B cell (primary cell): Measurements from ENCODE around the gene CCDC170. TPM values are rescaled to one million over a fixed set of nuclear protein-coding genes. Genes with fewer than 3 reads are reported as not detected.

Source experiments
- ATAC-seq: fragments of 200-7000 bp; cut with Tn5 transposase; one replicate; pipeline ENCODE4 v1.10.0; 2021; ENCODE audit warnings: low read depth, mild to moderate bottlenecking, moderate number of reproducible peaks, moderate library complexity
- CTCF ChIA-PET: fragments of 350-600 bp; sonication (Branson Sonifier 250); formaldehyde crosslinking; loops from one replicate; lab custom pipeline; 2021; ENCODE audit warnings: antibody characterized with exemption, inconsistent platforms; lab: Charles Lee
- POLR2A ChIA-PET: fragments of 350-600 bp; sonication (Branson Sonifier 250); formaldehyde crosslinking; loops from one replicate; lab custom pipeline; 2021; ENCODE audit warnings: antibody characterized with exemption; lab: Charles Lee
- DNase-seq: peaks from one replicate; pipeline ENCODE4 v3.0.0; 2013
- H2AFZ ChIP-seq: 2 replicates; pipeline ENCODE4 v1.6.1; 2012; ENCODE audit warnings: mild to moderate bottlenecking, low read depth, low read length; ENCODE audit not compliant: insufficient read depth, poor library complexity, severe bottlenecking
- H3K27ac ChIP-seq, 2 donors: 1 replicate in 1 of 2; 2 replicates in 1 of 2; pipeline ENCODE4 v1.5.1; 2012 to 2013; ENCODE audit warnings: low read length in 2 of 2, mild to moderate bottlenecking in 2 of 2, moderate library complexity in 1 of 2
- H3K27me3 ChIP-seq, 4 experiments: fragments of 200-600 bp in 1 of 4; sonication (generic) in 1 of 4; replicated peaks in 1 of 4; 1 replicate in 2 of 4; 2 replicates in 2 of 4; pipeline versions ENCODE4 v1.6.1 to v1.7.0; 2013 to 2016; ENCODE audit warnings: low read length in 3 of 4, mild to moderate bottlenecking in 2 of 4, mixed read lengths in 1 of 4, moderate library complexity in 1 of 4; ENCODE audit not compliant: insufficient read depth in 4 of 4, control insufficient read depth in 3 of 4; ENCODE audit errors: control extremely low read depth in 1 of 4
- H3K36me3 ChIP-seq, 2 experiments: replicated peaks in 1 of 2; 1 replicate in 1 of 2; 2 replicates in 1 of 2; pipeline versions ENCODE4 v1.6.1 to v1.7.1; 2013; ENCODE audit warnings: low read length in 1 of 2; ENCODE audit not compliant: insufficient read depth in 2 of 2, control insufficient read depth in 1 of 2; ENCODE audit errors: control extremely low read depth in 1 of 2, extremely low read depth in 1 of 2
- H3K4me1 ChIP-seq, 2 donors: fragments of 200-600 bp in 1 of 2; sonication (generic) in 1 of 2; 1 replicate in 1 of 2; 2 replicates in 1 of 2; pipeline versions ENCODE4 v1.5.1 to v1.6.1; 2013 to 2017; ENCODE audit warnings: low read length in 2 of 2; ENCODE audit not compliant: control insufficient read depth in 2 of 2, insufficient read depth in 2 of 2
- H3K4me2 ChIP-seq: replicated peaks from 2 replicates; pipeline ENCODE3; 2012; ENCODE audit warnings: mild to moderate bottlenecking, low read depth, low read length; ENCODE audit not compliant: poor library complexity, severe bottlenecking
- H3K4me3 ChIP-seq, 5 experiments: fragments of 200-600 bp in 1 of 5; sonication (generic) in 1 of 5; 1 replicate in 3 of 5; 2 replicates in 2 of 5; pipeline versions ENCODE4 v1.5.1 to v1.7.0; 2011 to 2016; ENCODE audit warnings: low read length in 4 of 5, mild to moderate bottlenecking in 4 of 5, low read depth in 2 of 5, control low read depth in 1 of 5, moderate library complexity in 1 of 5; ENCODE audit not compliant: insufficient read depth in 1 of 5; ENCODE audit errors: control extremely low read depth in 1 of 5, extremely low read depth in 1 of 5
- H3K79me2 ChIP-seq: fragments of 200-600 bp; sonication (generic); one replicate; pipeline ENCODE4 v1.6.0; 2016; ENCODE audit warnings: low read length; ENCODE audit not compliant: control insufficient read depth, insufficient read depth
- H3K9ac ChIP-seq: fragments of 200-600 bp; sonication (generic); 2 replicates; pipeline ENCODE4 v1.6.1; 2017; ENCODE audit warnings: mild to moderate bottlenecking, low read length, moderate library complexity
- H3K9me3 ChIP-seq, 3 donors: one replicate each; pipeline versions ENCODE4 v1.6.1 to v1.7.1; 2013; ENCODE audit warnings: low read length in 2 of 3; ENCODE audit not compliant: control insufficient read depth in 2 of 3, insufficient read depth in 1 of 3; ENCODE audit errors: control extremely low read depth in 1 of 3
- H4K20me1 ChIP-seq: 2 replicates; pipeline ENCODE4 v1.6.0; 2012; ENCODE audit warnings: mild to moderate bottlenecking, low read length; ENCODE audit not compliant: insufficient read depth, control insufficient read depth, poor library complexity, severe bottlenecking
- H3K27ac Mint-ChIP-seq: one replicate; pipeline ENCODE4 v1.8.0; 2021; ENCODE audit warnings: mixed read lengths
- H3K27me3 Mint-ChIP-seq: one replicate; pipeline ENCODE4 v1.8.0; 2021; ENCODE audit warnings: mixed read lengths
- H3K4me1 Mint-ChIP-seq: one replicate; pipeline ENCODE4 v1.8.0; 2021; ENCODE audit warnings: mixed read lengths
- H3K4me3 Mint-ChIP-seq: one replicate; pipeline ENCODE4 v1.8.0; 2021; ENCODE audit warnings: mixed read lengths
- H3K9me3 Mint-ChIP-seq: one replicate; pipeline ENCODE4 v1.8.0; 2022; ENCODE audit warnings: mixed read lengths; ENCODE audit not compliant: insufficient read depth
- EZH2 ChIP-seq: IDR thresholded peaks from 2 replicates; pipeline ENCODE4 v1.6.1; 2012; ENCODE audit warnings: borderline replicate concordance, low read depth, mild to moderate bottlenecking, moderate library complexity, low read length; ENCODE audit not compliant: insufficient read depth, poor library complexity, severe bottlenecking
- WGBS: methylation state at CpG from one replicate; pipeline ENCODE4 v1.1.5; 2013; ENCODE audit warnings: missing lambda C conversion rate; ENCODE audit not compliant: insufficient coverage; 5-methylcytosine and 5-hydroxymethylcytosine counted together
- intact Hi-C: fragments of 100-400 bp; cut with micrococcal nuclease; formaldehyde crosslinking; loops from one replicate; pipeline ENCODE4 v1.10.0; 2022
- polyA plus RNA-seq: library from polyadenylated mRNA; depleted of rRNA; stranded (reverse); fragments of >200 nt; gene quantifications from 2 replicates; pipeline ENCODE4 v1.2.3, GENCODE V29; 2012
- total RNA-seq, 2 donors: library from RNA; stranded (reverse); fragments of 120-200 nt in 1 of 2; gene quantifications; 1 replicate in 1 of 2; 2 replicates in 1 of 2; pipeline versions ENCODE4 v1.2.3 to v1.2.4, GENCODE V29; 2013 to 2022
- TF ChIP-seq, protein P1 (sequence below): fragments of 200-600 bp; IDR thresholded peaks from one replicate; pipeline ENCODE4 v1.8.0; 2022; ENCODE audit warnings: antibody characterized with exemption, mild to moderate bottlenecking

Gene CCDC170
- total and polyA plus RNA-seq, 2 donors (not counting 1 experiment from before 2014, with no cell fraction given), result 0.01 TPM; not detected in 1

DNA sequence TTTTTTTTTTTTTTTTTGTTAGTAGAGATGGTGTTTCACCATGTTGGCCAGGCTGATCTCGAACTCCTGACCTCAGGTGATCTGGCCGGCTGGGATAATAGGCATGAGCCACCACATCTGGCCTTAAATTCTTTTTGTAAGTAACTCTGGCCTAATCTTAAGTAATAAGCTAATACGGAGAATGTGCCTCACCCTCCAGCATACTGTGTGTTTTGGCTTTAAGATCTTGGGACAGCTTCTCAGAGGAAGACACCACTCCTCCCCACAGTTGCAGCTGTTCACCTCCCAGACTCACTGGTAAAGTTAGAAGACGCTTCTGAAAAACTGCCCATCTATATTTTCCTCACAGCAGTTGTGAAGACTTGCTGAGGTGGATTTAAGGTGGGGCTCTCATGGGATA lies 120.8 kb downstream of the CCDC170 start:
- POLR2A ChIA-PET, result no interaction called here
- WGBS, result 87% methylated on average over 3 of the region's 4 CpGs

DNA sequence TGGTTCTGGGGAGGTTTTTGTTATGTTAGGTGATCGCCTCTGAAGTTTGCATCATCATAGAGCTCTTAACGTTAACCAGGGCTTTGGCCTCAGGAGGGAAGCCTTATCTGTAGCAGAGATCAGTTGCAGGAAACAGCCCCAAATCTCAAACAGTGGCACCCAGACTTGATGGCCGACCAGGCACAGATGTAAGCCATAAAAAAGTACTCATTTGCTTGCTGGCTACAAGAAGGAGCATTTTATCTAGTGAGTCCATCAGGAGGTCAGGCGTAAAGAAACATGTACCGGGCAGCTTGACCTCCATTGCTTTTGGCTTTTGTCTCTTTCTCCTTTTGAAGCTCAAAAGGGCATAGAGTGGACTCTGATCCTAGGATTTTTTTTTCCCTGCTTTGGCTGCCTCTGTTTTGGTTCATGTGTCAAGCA lies 122.3 kb downstream of the CCDC170 start:
- Histone ChIP-seq H2AFZ (no peak overlapping the region), H3K4me2 (no peak overlapping the region), H3K27me3 (peaks cover 0 to 2% (median 0%) of the 10 kb centered on the region in 4 experiments), H3K9ac (no peak overlapping the region), H3K4me1 (no peaks in the 10 kb centered on the region), H3K36me3 (no peaks in the 10 kb centered on the region), H3K9me3 (peaks cover 0 to 3% (median 0%) of the 10 kb centered on the region in 3 donors), H3K79me2 (no peaks in the 10 kb centered on the region), H3K27ac (no peak overlapping the region), H4K20me1 (no peaks in the 10 kb centered on the region), H3K4me3 (no peak overlapping the region)
- no peak overlapping the region for H3K4me3 Mint-ChIP-seq
- ChIA-PET POLR2A (no interaction called here), CTCF (no interaction called here)
- no peak overlapping the region for H3K27ac Mint-ChIP-seq
- 45% methylated on average over 5 of the region's 5 CpGs for WGBS
- no peaks in the 10 kb centered on the region for H3K4me1 Mint-ChIP-seq
- no peak for TF ChIP-seq EZH2
- TF ChIP-seq, protein P1, sequence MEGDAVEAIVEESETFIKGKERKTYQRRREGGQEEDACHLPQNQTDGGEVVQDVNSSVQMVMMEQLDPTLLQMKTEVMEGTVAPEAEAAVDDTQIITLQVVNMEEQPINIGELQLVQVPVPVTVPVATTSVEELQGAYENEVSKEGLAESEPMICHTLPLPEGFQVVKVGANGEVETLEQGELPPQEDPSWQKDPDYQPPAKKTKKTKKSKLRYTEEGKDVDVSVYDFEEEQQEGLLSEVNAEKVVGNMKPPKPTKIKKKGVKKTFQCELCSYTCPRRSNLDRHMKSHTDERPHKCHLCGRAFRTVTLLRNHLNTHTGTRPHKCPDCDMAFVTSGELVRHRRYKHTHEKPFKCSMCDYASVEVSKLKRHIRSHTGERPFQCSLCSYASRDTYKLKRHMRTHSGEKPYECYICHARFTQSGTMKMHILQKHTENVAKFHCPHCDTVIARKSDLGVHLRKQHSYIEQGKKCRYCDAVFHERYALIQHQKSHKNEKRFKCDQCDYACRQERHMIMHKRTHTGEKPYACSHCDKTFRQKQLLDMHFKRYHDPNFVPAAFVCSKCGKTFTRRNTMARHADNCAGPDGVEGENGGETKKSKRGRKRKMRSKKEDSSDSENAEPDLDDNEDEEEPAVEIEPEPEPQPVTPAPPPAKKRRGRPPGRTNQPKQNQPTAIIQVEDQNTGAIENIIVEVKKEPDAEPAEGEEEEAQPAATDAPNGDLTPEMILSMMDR, result no peak
- intact Hi-C loops, result no loop called here
- no peaks in the 10 kb centered on the region for H3K9me3 Mint-ChIP-seq
- H3K27me3 Mint-ChIP-seq, result peaks cover 27% of the 10 kb centered on the region
- ATAC-seq, result no peak
- DNase-seq, result no peak

More for the DNA sequence above, 120.8 kb downstream of the CCDC170 start:
- Mint-ChIP-seq H3K9me3 (no peaks in the 10 kb centered on the region), H3K27ac (no peak overlapping the region), H3K4me3 (no peak overlapping the region), H3K4me1 (no peaks in the 10 kb centered on the region), H3K27me3 (peaks cover 31% of the 10 kb centered on the region)
- Histone ChIP-seq H3K4me3 (no peak overlapping the region), H3K4me1 (no peaks in the 10 kb centered on the region), H3K27me3 (peaks cover 0 to 2% (median 0%) of the 10 kb centered on the region in 4 experiments), H3K79me2 (no peaks in the 10 kb centered on the region), H3K27ac (no peak overlapping the region), H3K9ac (no peak overlapping the region), H2AFZ (no peak overlapping the region), H3K36me3 (no peaks in the 10 kb centered on the region), H3K9me3 (peaks cover 0 to 3% (median 0%) of the 10 kb centered on the region in 3 donors), H4K20me1 (no peaks in the 10 kb centered on the region), H3K4me2 (no peak overlapping the region)
- ATAC-seq, result no peak
- CTCF ChIA-PET, result no interaction called here
- intact Hi-C loops, result no loop called here
- no peak for TF ChIP-seq EZH2
- TF ChIP-seq, protein P1, result no peak
- no peak for DNase-seq
